Measurements from ENCODE around the gene MRPS6. TPM values are rescaled to one million over a fixed set of nuclear protein-coding genes. Genes with fewer than 3 reads are reported as not detected.

MRPS6 gene
- total RNA-seq, 1 experiment from 2014 or later = 18.3 TPM

DNA sequence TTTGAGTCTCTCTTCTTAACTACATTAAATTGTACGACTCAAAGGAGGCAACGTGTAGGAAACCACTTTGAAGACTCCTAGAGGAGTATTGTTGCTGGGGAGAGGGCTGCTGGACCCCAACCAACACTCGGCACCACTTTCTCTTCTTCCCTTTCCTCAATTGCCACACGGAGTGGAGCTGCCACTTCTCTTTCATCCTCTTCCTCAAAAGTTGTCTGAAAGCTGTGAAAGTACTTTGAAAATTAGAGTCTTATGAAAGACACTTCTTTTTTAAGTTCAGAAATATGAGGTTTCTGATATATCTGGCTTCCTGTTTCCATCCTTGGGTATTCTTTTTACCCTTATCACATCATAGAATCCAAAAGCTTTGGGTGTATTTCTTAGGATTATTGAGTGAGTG is 59.5 kb downstream of the MRPS6 start:
- DNase-seq (ENCODE audit: low read depth) = no peak

- DNase-seq (ENCODE audit: low read depth) = no peak
Observed at GRCh38 chr21:34133392-34133791, 60.0 kb downstream of the MRPS6 start.

GRCh38 chr21:34133802-34134201 is 60.4 kb downstream of the MRPS6 start:
- DNase-seq (ENCODE audit: low read depth) = no peak

DNA sequence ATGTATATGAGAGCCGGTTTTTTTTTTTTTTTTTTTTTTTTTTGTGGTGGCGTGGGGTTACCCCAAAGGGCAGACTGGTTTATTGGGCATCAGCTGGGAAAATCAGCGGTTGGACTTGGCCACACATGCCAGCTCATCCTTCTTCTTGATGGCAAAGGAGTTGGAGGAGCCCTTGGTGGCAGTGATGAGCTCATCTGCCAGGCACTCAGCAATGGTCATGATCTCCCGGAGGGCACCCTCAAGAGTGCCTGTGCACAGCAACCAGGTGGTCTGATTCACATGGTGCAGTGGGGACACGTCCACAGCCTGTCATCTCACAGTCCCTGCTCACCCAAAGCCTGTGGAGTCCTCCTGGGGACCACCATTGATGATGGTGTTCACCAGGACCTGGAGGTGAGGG is 62.0 kb downstream of the MRPS6 start:
- no peak for DNase-seq (ENCODE audit: low read depth)

GRCh38 chr21:34141373-34141772 is 68.0 kb downstream of the MRPS6 start:
- no peak for DNase-seq (ENCODE audit: low read depth)

- DNase-seq (ENCODE audit: low read depth) = no peak
Observed at GRCh38 chr21:34143685-34144182, 70.4 kb downstream of the MRPS6 start.

- DNase-seq (ENCODE audit: low read depth) = no peak
Observed at GRCh38 chr21:34144224-34144623, 70.8 kb downstream of the MRPS6 start.

- no peak for DNase-seq (ENCODE audit: low read depth)
Observed at GRCh38 chr21:34147792-34148418, 74.5 kb downstream of the MRPS6 start.

DNA sequence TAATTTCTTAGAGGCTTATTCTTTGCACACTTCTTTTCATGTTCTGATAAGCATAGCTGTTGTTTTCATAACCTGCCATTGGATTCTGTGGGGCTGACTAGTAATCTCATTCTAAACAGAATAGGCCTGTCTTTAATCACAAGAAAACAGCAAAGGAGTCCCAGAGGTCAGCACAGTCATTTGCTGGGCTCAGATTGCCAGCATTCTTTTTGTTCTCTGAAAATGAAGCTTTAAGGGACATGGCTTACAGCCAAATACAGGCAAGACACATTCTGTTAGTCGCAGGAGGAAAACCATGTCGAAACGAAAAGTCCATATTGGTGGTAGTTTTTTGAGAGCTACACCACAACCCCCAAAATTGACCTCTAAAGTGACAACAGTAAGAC is 75.0 kb downstream of the MRPS6 start:
- no peak for DNase-seq (ENCODE audit: low read depth)

DNA sequence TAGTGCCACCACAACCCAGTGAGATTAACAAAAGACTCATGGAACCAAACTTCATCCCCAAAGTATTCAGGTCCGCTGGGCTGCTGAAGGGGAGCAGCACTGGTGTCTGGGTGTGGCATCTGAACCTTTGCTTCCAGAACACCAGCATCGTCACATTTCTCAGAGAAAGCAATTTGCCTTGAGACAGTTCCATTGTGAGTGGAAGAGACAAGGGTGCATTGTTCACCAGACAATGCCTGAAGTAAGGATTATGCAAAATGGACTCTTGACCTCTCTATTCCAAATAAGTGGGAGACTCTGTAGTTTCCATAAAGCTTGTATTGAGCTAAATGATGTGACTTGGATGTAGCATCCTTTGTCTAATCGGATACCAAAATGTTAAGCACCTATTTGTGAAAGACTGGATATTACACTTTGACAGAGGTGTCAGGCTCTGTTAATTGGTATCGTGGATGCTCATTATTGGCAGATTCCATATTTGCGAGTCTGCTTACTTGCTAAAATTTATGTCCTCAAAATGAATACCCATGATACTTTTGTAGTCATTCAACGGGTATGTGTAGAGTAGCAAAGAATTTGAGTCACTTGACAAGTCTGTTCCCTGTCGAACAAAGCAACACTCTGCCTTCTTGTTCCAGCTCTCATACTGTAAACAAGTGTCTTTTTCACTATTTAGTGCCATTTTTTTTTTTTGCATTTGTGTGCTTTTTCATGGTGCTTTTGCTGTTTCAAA is 75.6 kb downstream of the MRPS6 start:
- no peak for DNase-seq (ENCODE audit: low read depth)

DNA sequence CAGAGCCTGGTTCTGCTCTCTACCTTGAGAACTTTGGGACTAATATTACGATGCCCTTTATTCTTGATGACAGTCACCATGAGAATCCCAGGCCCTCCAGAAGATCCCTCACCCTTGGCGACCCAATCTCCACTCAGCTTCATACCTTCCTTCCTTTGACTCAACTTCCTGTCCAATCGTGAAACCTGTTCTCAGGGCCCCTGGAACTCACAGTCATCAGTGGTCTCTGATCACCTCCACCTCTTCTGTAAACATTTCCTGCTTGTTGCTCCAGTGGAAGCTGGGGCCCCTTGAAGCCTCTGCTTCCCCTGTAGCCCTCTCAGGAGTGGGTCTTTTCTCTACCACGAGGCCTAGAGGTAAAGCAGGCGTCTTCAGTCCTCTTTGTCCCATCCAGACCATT is 79.1 kb downstream of the MRPS6 start:
- no peak for DNase-seq (ENCODE audit: low read depth)

DNA sequence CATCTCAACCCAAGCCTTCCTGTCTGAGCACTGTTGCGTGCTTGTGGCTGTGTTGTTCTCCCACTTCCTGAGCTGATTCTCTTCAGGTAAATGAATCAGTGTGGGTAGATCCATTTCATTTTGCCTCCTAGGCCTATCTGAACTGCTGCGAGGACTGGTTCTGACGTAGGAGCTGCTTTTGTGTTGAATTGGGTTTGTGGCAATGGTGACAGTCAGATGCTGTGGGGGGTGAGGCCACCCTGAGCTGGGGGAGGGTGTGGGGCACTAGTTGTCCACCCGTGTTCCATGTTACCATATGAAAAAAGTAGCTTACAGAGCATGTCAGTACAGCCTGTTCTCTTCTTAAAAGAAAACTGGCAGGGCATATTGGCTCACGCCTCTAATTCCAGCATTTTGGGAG is 81.5 kb downstream of the MRPS6 start:
- DNase-seq (ENCODE audit: low read depth) = no peak

DNA sequence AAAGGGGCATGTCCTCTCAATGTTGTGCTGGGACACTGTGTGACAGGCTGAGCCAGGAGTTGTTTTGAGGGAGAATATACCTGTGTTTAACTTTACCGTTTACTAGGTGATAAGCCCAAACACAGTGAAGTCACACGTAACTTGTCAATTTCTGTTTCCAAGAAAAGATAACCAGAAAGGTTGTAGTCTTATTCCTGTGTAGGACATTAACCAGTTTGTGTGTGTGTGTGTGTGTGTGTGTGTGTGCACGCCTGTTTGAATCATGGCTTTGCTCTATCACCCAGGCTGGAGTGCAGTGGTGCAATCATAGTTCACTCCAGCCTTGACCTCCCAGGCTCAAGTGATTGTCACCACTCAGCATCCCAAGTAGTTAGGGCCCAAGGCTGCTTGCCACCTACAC is 83.6 kb downstream of the MRPS6 start:
- DNase-seq (ENCODE audit: low read depth) = no peak

GRCh38 chr21:34157521-34157920 is 84.1 kb downstream of the MRPS6 start:
- no peak for DNase-seq (ENCODE audit: low read depth)

- DNase-seq (ENCODE audit: low read depth) = no peak
Observed at GRCh38 chr21:34158866-34159835, 85.8 kb downstream of the MRPS6 start.

DNA sequence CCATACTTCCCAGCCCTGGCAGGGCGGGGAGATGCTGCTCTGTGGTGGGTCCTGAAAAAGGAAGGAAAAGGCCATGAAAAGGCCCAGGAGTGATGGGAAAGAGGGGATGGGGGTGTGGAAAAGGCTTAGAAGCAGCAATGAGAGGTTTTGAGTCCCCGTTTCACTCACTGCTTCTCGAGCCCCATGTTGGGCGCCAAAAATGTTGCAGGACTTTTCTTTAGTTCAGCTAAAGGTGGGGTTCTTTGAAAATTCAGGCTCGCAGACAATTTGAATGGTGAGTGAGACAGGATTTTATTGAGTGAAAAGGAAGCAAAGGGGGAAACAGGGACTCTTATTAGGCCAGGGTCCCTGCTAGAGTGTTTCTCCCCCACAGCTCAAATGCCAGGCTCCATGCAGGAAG is 93.1 kb downstream of the MRPS6 start:
- no peak for DNase-seq (ENCODE audit: low read depth)

DNA sequence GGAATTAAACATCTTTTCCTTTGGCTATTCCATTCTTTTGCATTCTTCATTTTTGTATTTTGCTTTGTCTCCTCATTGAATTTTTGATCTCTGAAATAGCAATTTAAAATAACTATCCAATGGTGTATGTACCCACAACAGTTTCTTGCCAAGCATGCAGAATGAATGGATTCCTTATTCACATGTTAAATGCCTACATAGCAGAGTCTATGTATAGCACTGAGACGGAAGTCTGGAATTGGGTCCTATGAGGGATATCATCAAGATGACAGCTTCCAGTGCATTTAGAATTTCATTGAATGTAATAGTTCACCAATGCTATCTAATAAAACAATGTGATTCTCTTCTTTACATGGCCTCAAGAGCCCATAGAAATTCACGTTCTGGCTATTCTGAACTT is 97.5 kb downstream of the MRPS6 start:
- no peak for DNase-seq (ENCODE audit: low read depth)

DNA sequence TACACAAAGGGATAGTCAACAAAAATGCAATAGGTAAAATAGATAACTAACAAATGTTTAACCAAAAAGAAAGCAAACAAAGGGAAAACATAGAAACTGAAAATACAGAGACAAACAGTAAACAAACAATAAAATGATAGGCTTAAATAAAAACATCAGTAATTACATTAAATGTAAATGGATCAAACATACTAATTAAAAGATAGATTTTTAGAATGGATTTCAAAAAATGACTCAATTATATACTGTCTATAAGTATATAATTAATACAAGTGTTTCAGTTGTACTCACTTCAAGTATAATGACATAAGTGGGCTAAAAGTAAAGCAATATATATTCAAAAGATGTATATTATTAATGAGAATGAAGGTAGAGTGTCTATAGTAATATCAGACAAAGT is 101.1 kb downstream of the MRPS6 start:
- DNase-seq (ENCODE audit: low read depth) = no peak

- no peak for DNase-seq (ENCODE audit: low read depth)
Observed at GRCh38 chr21:34176448-34176847, 103.1 kb downstream of the MRPS6 start.

GRCh38 chr21:34177919-34178567 is 104.7 kb downstream of the MRPS6 start:
- DNase-seq (ENCODE audit: low read depth) = no peak

- no peak for DNase-seq (ENCODE audit: low read depth)
Observed at GRCh38 chr21:34179204-34179935, 106.0 kb downstream of the MRPS6 start.
